HEK293T (cell line): Measurements from ENCODE around the gene MPO.

Experiments
- CTCF ChIA-PET: fragments of 350-600 bp; formaldehyde crosslinking; extraction: SDS; loops from one replicate; lab custom pipeline; 2021; ENCODE audit warnings: antibody characterized with exemption, inconsistent platforms; lab: Yijun Ruan, JAX
- POLR2A ChIA-PET: fragments of 350-600 bp; formaldehyde crosslinking; extraction: SDS; loops from one replicate; lab custom pipeline; 2020; ENCODE audit warnings: antibody characterized with exemption, inconsistent platforms; lab: Yijun Ruan, JAX
- DNase-seq: peaks from one replicate; pipeline ENCODE4 v3.0.0; 2012; ENCODE audit warnings: mixed read lengths; ENCODE audit errors: extremely low spot score
- ARNT ChIP-seq: fragments of 450-650 bp; IDR thresholded peaks from 2 replicates; pipeline ENCODE4 v1.6.1; 2017; ENCODE audit warnings: mild to moderate bottlenecking
- BHLHE40 ChIP-seq: fragments of 450-650 bp; IDR thresholded peaks from 2 replicates; pipeline ENCODE4 v1.6.1; 2016; ENCODE audit warnings: mild to moderate bottlenecking, moderate library complexity, borderline replicate concordance
- CTBP1 ChIP-seq: fragments of 450-650 bp; IDR thresholded peaks from 2 replicates; pipeline ENCODE4 v1.6.1; 2016; ENCODE audit warnings: borderline replicate concordance
- ELF4 ChIP-seq: fragments of 450-650 bp; IDR thresholded peaks from 2 replicates; pipeline ENCODE4 v1.6.1; 2017; ENCODE audit warnings: antibody characterized with exemption
- FOXA1 ChIP-seq: fragments of 450-650 bp; IDR thresholded peaks from 2 replicates; pipeline ENCODE4 v1.6.1; 2016; ENCODE audit warnings: mild to moderate bottlenecking
- FOXK2 ChIP-seq: fragments of 450-650 bp; IDR thresholded peaks from 2 replicates; pipeline ENCODE4 v1.6.1; 2016; ENCODE audit warnings: mild to moderate bottlenecking
- FOXM1 ChIP-seq: fragments of 450-650 bp; IDR thresholded peaks from 2 replicates; pipeline ENCODE4 v1.6.1; 2017; ENCODE audit warnings: mild to moderate bottlenecking, borderline replicate concordance
- HDGF ChIP-seq: fragments of 450-650 bp; IDR thresholded peaks from 2 replicates; pipeline ENCODE4 v1.6.1; 2017; ENCODE audit warnings: antibody characterized with exemption, borderline replicate concordance
- L3MBTL2 ChIP-seq: fragments of 450-650 bp; conservative IDR thresholded peaks from 2 replicates; pipeline ENCODE4 v1.6.1; 2016; ENCODE audit warnings: mild to moderate bottlenecking
- LEF1 ChIP-seq: fragments of 450-650 bp; IDR thresholded peaks from 2 replicates; pipeline ENCODE4 v1.6.1; 2017; ENCODE audit warnings: mild to moderate bottlenecking, borderline replicate concordance
- NFRKB ChIP-seq: fragments of 450-650 bp; IDR thresholded peaks from 2 replicates; pipeline ENCODE4 v1.6.1; 2016; ENCODE audit warnings: mild to moderate bottlenecking, moderate library complexity
- SP1 ChIP-seq: fragments of 450-650 bp; IDR thresholded peaks from 2 replicates; pipeline ENCODE4 v1.6.1; 2017
- SUZ12 ChIP-seq: fragments of 450-650 bp; IDR thresholded peaks from 2 replicates; pipeline ENCODE4 v1.6.1; 2016; ENCODE audit warnings: mild to moderate bottlenecking
- TARDBP ChIP-seq: fragments of 450-650 bp; IDR thresholded peaks from 2 replicates; pipeline ENCODE4 v1.6.1; 2016
- ZNF384 ChIP-seq: fragments of 450-650 bp; IDR thresholded peaks from 2 replicates; pipeline ENCODE4 v1.6.1; 2016
- TF ChIP-seq, protein P1 (sequence below): fragments of 450-650 bp; IDR thresholded peaks from 2 replicates; pipeline ENCODE4 v1.6.1; 2016

The MPO gene

DNA sequence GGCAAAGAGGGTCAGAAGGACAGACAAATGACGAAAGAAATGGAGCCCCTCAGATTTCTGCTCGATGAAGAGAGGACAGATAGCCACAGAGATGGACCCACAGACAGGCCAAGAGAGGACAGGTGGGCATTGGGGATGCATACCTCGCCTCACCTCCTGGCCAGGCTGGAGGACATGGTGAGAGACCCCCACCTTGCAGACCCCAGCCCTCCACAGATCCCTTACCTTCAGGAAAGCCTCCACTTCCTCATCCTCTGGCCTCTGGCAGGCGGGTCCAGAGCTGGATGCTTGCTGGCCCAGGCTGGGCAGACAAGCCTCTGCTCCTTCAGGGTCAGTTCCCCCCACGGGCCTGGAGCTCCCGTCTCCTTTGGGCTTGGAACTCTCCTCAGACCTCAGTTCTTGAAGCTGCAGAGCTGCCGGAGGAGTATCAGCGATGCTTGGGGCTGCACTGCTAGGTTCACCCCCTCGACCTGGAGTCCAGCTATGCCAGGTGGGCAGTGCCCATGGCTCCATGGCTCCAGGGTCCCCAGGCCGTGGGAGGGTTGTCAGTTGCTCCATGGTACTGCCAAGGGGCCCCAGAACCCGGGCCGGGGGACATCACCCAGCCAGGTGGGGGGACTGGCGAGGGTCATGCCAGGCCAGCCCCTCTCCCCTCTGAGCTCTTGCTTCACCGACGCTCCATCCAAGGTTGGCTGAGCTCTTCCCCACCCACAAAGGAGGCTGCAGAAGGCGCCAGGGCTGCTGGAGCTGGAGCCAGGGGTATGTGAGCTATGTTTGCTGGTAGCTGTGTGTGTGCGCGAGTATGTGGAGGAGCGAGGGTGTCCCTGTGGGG, 46.8 kb upstream of the MPO start:
- no peak for TF ChIP-seq SUZ12
- TF ChIP-seq LEF1: no peak
- no peak for TF ChIP-seq HDGF
- no peak for TF ChIP-seq ARNT
- TF ChIP-seq, protein P1, sequence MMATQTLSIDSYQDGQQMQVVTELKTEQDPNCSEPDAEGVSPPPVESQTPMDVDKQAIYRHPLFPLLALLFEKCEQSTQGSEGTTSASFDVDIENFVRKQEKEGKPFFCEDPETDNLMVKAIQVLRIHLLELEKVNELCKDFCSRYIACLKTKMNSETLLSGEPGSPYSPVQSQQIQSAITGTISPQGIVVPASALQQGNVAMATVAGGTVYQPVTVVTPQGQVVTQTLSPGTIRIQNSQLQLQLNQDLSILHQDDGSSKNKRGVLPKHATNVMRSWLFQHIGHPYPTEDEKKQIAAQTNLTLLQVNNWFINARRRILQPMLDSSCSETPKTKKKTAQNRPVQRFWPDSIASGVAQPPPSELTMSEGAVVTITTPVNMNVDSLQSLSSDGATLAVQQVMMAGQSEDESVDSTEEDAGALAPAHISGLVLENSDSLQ: no peak
- no peak for TF ChIP-seq FOXK2
- no peak for TF ChIP-seq ZNF384
- TF ChIP-seq NFRKB: no peak
- no peak for TF ChIP-seq TARDBP
- no peak for TF ChIP-seq SP1
- no peak for TF ChIP-seq ELF4
- TF ChIP-seq L3MBTL2: no peak
- no peak for TF ChIP-seq FOXM1
- TF ChIP-seq BHLHE40: no peak
- no peak for TF ChIP-seq CTBP1
- no peak for TF ChIP-seq FOXA1
- POLR2A ChIA-PET: interaction anchor here (1.3 kb wide), 1 partner anchor 24 kb away, joined by 7 read pairs; the partner anchor contains the start of gene SUPT4H1
- DNase-seq: no peak
- CTCF ChIA-PET: interaction anchor here (1.1 kb wide), 1 partner anchor 10 kb away, joined by 8 read pairs; no protein-coding TSS in a partner anchor

DNA sequence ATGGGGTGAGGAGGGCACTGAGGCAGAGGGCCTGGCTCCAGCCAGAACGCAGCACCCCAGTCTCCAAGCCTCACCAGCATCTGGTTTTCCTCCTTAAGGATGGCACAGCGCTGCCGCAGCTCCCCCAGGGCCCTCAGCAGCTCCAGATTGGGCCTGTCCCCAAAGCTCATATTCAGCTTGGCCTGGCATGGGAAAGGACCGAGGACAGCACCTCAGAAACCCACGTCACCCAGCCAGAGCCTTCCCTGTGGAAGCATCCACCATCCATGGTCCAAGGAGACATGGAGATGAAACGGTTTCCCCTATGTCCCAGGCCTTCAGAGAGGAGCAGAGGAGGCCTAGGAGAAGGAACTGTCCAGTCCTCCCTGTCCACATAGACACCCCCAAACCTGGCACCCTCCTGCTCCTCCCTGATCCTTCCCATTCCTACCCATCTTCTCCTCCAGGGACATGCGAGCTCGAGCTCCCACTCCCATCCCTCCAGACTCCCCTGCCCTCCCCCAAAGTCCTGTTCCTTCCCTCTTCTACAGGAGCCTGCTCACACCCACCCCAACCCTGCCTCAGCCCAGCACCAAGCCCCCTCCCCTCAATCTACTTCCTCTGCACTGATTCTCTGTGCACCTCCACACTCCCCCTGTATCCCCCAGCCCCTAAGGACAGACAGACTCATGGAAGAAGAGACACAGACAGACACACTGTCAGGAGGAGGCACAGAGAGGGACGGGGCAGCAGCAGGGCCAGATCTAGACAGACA, 46.1 kb upstream of the MPO start:
- no peak for DNase-seq
- ChIA-PET POLR2A (interaction anchor here (0.9 to 1.9 kb wide), 4 partner anchors 25 to 100 kb away, joined by 3 to 7 read pairs (median 6); partner anchors contain the start of genes RNF43 and SUPT4H1), CTCF (interaction anchor here (0.6 to 1.7 kb wide), 2 partner anchors 9 to 49 kb away, joined by 3 to 10 read pairs; no protein-coding TSS in a partner anchor)
- TF ChIP-seq LEF1 (no peak), FOXA1 (no peak), NFRKB (no peak), SP1 (no peak), CTBP1 (no peak), ARNT (no peak), FOXM1 (no peak), TARDBP (no peak), ZNF384 (no peak)

DNA sequence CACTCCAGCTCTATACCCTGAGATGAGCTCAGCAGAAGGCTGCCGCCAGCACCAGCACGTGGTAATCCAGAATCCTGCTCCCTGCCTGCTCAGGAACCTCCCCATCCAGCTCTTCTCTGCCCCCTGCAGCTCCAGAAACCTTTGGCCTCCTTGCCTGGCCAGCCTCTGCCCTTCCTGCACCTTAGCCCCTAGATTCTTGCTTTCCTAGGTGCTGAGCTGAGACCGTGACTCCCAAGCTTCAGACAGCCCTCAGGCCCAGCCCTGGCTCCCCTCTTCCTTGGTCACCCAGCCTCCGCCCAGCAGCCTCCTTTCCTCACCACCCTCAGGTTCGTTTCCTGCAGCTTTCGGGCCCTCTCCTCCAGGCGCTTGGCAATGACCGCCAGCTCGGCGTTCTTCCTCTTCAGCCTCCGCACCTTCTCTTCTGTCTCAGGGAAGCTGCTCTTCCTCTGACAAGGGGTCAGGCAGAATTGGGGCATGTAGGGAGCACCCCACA, 45.3 kb upstream of the MPO start:
- TF ChIP-seq L3MBTL2 (no peak), ARNT (no peak), HDGF (no peak), FOXK2 (no peak), BHLHE40 (no peak), NFRKB (no peak), ELF4 (no peak)
- TF ChIP-seq, protein P1: no peak
- no peak for DNase-seq
- ChIA-PET POLR2A (interaction anchor here (0.9 to 1.9 kb wide), 3 partner anchors 26 to 101 kb away, joined by 3 to 7 read pairs (median 4); partner anchors contain the start of genes RNF43 and SUPT4H1), CTCF (interaction anchor here (1.7 kb wide), 1 partner anchor 9 kb away, joined by 10 read pairs; no protein-coding TSS in a partner anchor)

DNA sequence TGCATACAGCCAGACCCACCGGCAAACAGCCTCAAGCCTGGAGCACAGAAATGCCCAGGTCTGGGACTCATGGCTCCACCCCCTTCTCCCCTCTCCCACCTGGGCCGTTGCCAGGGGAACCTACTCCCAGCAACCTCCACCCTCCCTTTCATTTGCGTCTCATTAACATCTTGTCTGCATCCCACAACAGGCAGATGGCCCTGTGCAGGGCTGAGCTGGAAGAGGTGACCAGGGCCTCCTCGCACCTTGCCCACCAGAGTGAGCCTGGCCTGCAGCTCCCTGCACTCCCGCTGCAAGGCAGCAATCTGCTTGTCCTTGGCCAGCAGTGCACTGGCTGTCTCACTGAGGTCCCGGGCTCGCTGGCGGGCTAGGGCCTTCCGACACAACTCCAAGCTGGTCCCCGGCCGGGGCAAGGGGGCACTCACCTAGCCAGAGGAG, 44.6 kb upstream of the MPO start:
- ChIA-PET CTCF (interaction anchor here (1.7 kb wide), 1 partner anchor 8 kb away, joined by 10 read pairs; no protein-coding TSS in a partner anchor), POLR2A (interaction anchor here (1.9 kb wide), 1 partner anchor 27 kb away, joined by 7 read pairs; the partner anchor contains the start of gene SUPT4H1)
- no peak for DNase-seq
- TF ChIP-seq TARDBP (no peak), FOXA1 (no peak), SUZ12 (no peak), HDGF (no peak), L3MBTL2 (no peak), LEF1 (no peak), NFRKB (no peak), FOXK2 (no peak), CTBP1 (no peak), FOXM1 (no peak), SP1 (no peak), ZNF384 (no peak), BHLHE40 (no peak), ELF4 (no peak), ARNT (no peak)
- TF ChIP-seq, protein P1: no peak

DNA sequence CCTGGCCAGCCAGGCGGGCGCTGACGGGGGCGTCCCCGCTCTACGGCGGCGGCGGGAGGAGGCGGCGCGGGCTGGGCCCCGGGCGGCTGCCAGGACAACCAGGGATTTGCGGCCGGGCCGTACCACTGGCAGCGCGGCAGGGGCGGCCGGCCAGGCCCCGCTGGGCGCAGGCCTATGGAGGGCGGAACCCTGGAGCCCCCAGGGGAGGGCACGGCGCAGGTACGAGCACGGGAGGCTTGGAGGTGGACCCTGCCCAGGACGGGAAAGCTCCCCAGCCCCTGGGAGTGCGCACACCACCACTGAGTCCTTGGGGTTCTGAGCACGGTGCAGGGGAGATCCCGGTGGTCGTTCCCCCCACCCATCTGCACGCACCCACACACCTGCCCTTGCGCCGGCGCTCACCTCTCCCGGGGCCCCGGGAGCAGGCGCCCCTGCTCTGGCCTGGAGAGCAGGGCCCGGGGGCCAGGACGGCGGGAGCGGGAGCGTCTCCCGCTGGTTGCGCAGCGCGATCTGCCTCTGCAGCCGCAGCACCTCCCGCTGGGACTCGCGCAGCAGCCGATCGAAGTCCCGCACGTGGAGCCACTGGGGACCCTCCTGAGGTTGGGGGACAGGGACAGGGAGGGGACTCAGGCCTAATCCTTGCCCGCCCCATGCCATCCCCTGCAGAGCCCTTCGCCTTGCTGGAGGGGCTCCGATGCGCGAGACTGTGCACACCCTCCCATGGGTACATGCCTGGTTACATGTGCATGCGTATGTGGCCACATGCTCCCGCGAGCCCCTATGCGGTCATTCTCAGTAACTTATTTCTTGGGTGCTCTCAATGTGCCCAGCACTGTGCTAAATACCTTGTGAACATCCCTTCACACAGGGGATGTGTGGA, 43.9 kb upstream of the MPO start:
- TF ChIP-seq ZNF384 (no peak), SUZ12 (no peak)
- no peak for DNase-seq
- ChIA-PET CTCF (no interaction called here), POLR2A (interaction anchor here (1.9 kb wide), 1 partner anchor 27 kb away, joined by 7 read pairs; the partner anchor contains the start of gene SUPT4H1)
